Endothelial cell of umbilical vein (primary cell): ENCODE results near the gene XPNPEP1. TPM values are rescaled to one million over a fixed set of nuclear protein-coding genes. Genes with fewer than 3 reads are reported as not detected.

Experiments used
- BruUV-seq: library from RNA; stranded (reverse); fragments of 400-500 nt; replicated peaks from 2 replicates; lab custom pipeline; 2021; lab: Mats Ljungman, UMichigan
- CTCF ChIA-PET: fragments of 300-600, 350-600 bp; sonication (Branson Sonifier 250); formaldehyde crosslinking; loops from one replicate; lab custom pipeline; 2021; ENCODE audit warnings: antibody characterized with exemption, inconsistent platforms; lab: Charles Lee
- POLR2A ChIA-PET: fragments of 300-600, 350-600 bp; sonication (Branson Sonifier 250); formaldehyde crosslinking; loops from one replicate; lab custom pipeline; 2021; ENCODE audit warnings: antibody characterized with exemption, inconsistent platforms; lab: Charles Lee
- DNase-seq: peaks from one replicate; pipeline ENCODE4 v3.0.0-alpha.2; 2011; ENCODE audit warnings: low read depth, low spot score
- FAIRE-seq: peaks from 2 replicates; lab custom pipeline; 2011; peaks lifted over from hg19 to GRCh38; lab: Jason Lieb, UNC
- H2AFZ ChIP-seq: 2 replicates; pipeline ENCODE4 v1.6.0; 2012; ENCODE audit warnings: low read depth, low read length, control low read depth, inconsistent platforms
- H3K27ac ChIP-seq: 2 replicates; pipeline ENCODE4 v1.5.1; 2011; ENCODE audit warnings: low read depth, mild to moderate bottlenecking, control low read depth, low read length, moderate library complexity; ENCODE audit not compliant: insufficient read depth
- H3K27me3 ChIP-seq, 2 experiments: 2 replicates each; pipeline versions ENCODE4 v1.6.0 to v1.6.1; 2011; ENCODE audit warnings: low read length in 2 of 2, mixed read lengths in 1 of 2; ENCODE audit not compliant: control insufficient read depth in 2 of 2, insufficient read depth in 2 of 2
- H3K36me3 ChIP-seq, 2 experiments: 2 replicates in 1 of 2; 3 replicates in 1 of 2; pipeline ENCODE4 v1.5.1; 2011; ENCODE audit warnings: low read length in 2 of 2, mild to moderate bottlenecking in 1 of 2, moderate library complexity in 1 of 2; ENCODE audit not compliant: control insufficient read depth in 2 of 2, insufficient read depth in 2 of 2; ENCODE audit errors: extremely low read depth in 1 of 2
- H3K4me1 ChIP-seq: 3 replicates; pipeline ENCODE4 v1.5.1; 2011; ENCODE audit warnings: mild to moderate bottlenecking, low read length; ENCODE audit not compliant: control insufficient read depth, insufficient read depth; ENCODE audit errors: extremely low read depth
- H3K4me2 ChIP-seq: 2 replicates; pipeline ENCODE4 v1.6.1; 2011; ENCODE audit warnings: low read length, control low read depth, mixed read lengths; ENCODE audit not compliant: insufficient read depth
- H3K4me3 ChIP-seq, 3 experiments: fragments of 200-600 bp in 1 of 3; sonication (generic), shearing (Covaris generic) in 1 of 3; replicated peaks in 1 of 3; 2 replicates each; pipeline ENCODE4 v1.5.1; 2011 to 2016; ENCODE audit warnings: control low read depth in 3 of 3, low read length in 3 of 3, mild to moderate bottlenecking in 2 of 3, inconsistent platforms in 1 of 3, low read depth in 1 of 3, moderate library complexity in 1 of 3; ENCODE audit not compliant: insufficient read depth in 1 of 3
- H3K79me2 ChIP-seq: 2 replicates; pipeline ENCODE4 v1.6.0; 2012; ENCODE audit warnings: low read length, inconsistent platforms; ENCODE audit not compliant: control insufficient read depth, insufficient read depth
- H3K9ac ChIP-seq: replicated peaks from 2 replicates; pipeline ENCODE3; 2011; ENCODE audit warnings: low read length, control low read depth; ENCODE audit not compliant: insufficient read depth; ENCODE audit errors: extremely low read depth
- H3K9me1 ChIP-seq: replicated peaks from 3 replicates; pipeline ENCODE4 v1.6.0; 2011; ENCODE audit warnings: mild to moderate bottlenecking, low read length; ENCODE audit not compliant: control insufficient read depth, insufficient read depth; ENCODE audit errors: extremely low read depth
- H3K9me3 ChIP-seq: replicated peaks from 2 replicates; pipeline ENCODE4 v1.5.1; 2012; ENCODE audit warnings: low read length, inconsistent platforms; ENCODE audit not compliant: control insufficient read depth, insufficient read depth
- H4K20me1 ChIP-seq: replicated peaks from 2 replicates; pipeline ENCODE3; 2011; ENCODE audit warnings: mild to moderate bottlenecking, low read length; ENCODE audit not compliant: control insufficient read depth, insufficient read depth; ENCODE audit errors: extremely low read depth
- FOS ChIP-seq: IDR thresholded peaks from 2 replicates; pipeline ENCODE4 v1.6.1; 2011; ENCODE audit warnings: mild to moderate bottlenecking, low read length, moderate library complexity, borderline replicate concordance; ENCODE audit not compliant: insufficient read depth
- MAX ChIP-seq: IDR thresholded peaks from 2 replicates; pipeline ENCODE4 v1.6.1; 2011; ENCODE audit not compliant: insufficient read depth, insufficient read length
- MYC ChIP-seq: IDR thresholded peaks from one replicate; pipeline ENCODE4 v1.6.1; 2011; ENCODE audit warnings: mild to moderate bottlenecking, low read depth, low read length
- POLR2A ChIP-seq: IDR thresholded peaks from 2 replicates; pipeline ENCODE4 v1.6.1; 2012; ENCODE audit warnings: low read depth, mild to moderate bottlenecking, control low read depth, low read length
- POLR2AphosphoS5 ChIP-seq: IDR thresholded peaks from 2 replicates; pipeline ENCODE4 v1.6.1; 2012; ENCODE audit warnings: low read depth, mild to moderate bottlenecking, control low read depth, low read length, moderate library complexity; ENCODE audit not compliant: insufficient read depth
- dilution Hi-C: fragments of 300-500 bp; cut with MboI; formaldehyde crosslinking; loops from one replicate; pipeline ENCODE4 v1.15.0; 2019; ENCODE audit warnings: low sequenced_read_pairs; ENCODE audit not compliant: extremely low pct_ligation_motif_present
- intact Hi-C: fragments of 100-400 bp; cut with micrococcal nuclease; formaldehyde crosslinking; loops from one replicate; pipeline ENCODE4 v1.10.0; 2022
- polyA plus RNA-seq, 4 experiments: library from polyadenylated mRNA; depleted of rRNA in 3 of 4; stranded (reverse) in 3 of 4; unstranded in 1 of 4; fragments of >200 nt; gene quantifications; 2 replicates each; pipeline versions ENCODE4 v1.2.1 to v1.2.3, GENCODE V29; 2011 to 2012; ENCODE audit warnings: missing spikeins in 1 of 4
- total RNA-seq: library from RNA; stranded (reverse); gene quantifications from 2 replicates; pipeline ENCODE4 v1.2.3, GENCODE V29; 2021
- TF ChIP-seq, protein P1 (sequence below), 2 donors: IDR thresholded peaks; 1 replicate in 1 of 2; 2 replicates in 1 of 2; pipeline ENCODE4 v1.5.1; 2011; ENCODE audit warnings: low read length in 2 of 2, mild to moderate bottlenecking in 2 of 2, moderate library complexity in 2 of 2, control low read depth in 1 of 2, inconsistent platforms in 1 of 2, low read depth in 1 of 2; ENCODE audit not compliant: insufficient read depth in 1 of 2; ENCODE audit errors: extremely low read depth in 1 of 2

The XPNPEP1 gene
- total and polyA plus RNA-seq, 2 donors (not counting 3 experiments of a cell fraction or from before 2014, with no cell fraction given): 81.1 to 245 TPM

DNA sequence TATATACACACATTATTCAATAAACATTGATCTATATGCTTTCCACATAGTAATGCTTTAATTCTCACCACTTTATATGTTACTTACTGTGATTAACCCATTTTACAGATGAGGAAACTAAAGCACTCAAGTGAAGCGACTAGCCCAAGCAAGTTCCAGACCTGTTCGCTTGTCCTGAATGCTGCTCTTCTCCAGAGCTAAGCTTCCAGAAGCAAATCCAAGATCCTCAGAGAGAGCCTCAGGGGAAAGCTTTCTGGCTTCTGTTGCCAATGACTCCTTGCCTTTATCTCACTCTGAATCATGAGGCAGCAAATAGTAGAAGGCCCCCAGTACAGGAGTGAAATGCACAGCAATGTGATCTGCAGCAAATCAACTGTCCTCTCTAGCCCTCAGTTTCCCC lies 32.2 kb downstream of the XPNPEP1 start:
- Histone ChIP-seq H2AFZ (no peak overlapping the region), H3K4me2 (no peak overlapping the region), H4K20me1 (no peaks in the 10 kb centered on the region), H3K27ac (no peak overlapping the region), H3K9me3 (no peaks in the 10 kb centered on the region), H3K27me3 (no peaks in the 10 kb centered on the region), H3K79me2 (no peaks in the 10 kb centered on the region), H3K9me1 (no peaks in the 10 kb centered on the region), H3K4me1 (peaks cover 14% of the 10 kb centered on the region), H3K36me3 (peaks cover 0 to 26% of the 10 kb centered on the region in 2 experiments), H3K9ac (no peak overlapping the region), H3K4me3 (no peak overlapping the region)
- dilution Hi-C loops: loop anchor here (25.0 kb wide), 1 partner anchor 396 kb away; no protein-coding TSS in a partner anchor
- FAIRE-seq (no peak), DNase-seq (no peak)
- intact Hi-C loops: no loop called here
- ChIA-PET CTCF (interaction anchor here (1.2 kb wide), 1 partner anchor 49 kb away, joined by 3 read pairs; no protein-coding TSS in a partner anchor), POLR2A (interaction anchor here (0.6 kb wide), 1 partner anchor 414 kb away, joined by 3 read pairs; no protein-coding TSS in a partner anchor)
- no TSS peak for BruUV-seq
- TF ChIP-seq POLR2A: no peak
- TF ChIP-seq MYC: no peak
- TF ChIP-seq MAX: no peak
- TF ChIP-seq FOS: no peak
- TF ChIP-seq, protein P1, sequence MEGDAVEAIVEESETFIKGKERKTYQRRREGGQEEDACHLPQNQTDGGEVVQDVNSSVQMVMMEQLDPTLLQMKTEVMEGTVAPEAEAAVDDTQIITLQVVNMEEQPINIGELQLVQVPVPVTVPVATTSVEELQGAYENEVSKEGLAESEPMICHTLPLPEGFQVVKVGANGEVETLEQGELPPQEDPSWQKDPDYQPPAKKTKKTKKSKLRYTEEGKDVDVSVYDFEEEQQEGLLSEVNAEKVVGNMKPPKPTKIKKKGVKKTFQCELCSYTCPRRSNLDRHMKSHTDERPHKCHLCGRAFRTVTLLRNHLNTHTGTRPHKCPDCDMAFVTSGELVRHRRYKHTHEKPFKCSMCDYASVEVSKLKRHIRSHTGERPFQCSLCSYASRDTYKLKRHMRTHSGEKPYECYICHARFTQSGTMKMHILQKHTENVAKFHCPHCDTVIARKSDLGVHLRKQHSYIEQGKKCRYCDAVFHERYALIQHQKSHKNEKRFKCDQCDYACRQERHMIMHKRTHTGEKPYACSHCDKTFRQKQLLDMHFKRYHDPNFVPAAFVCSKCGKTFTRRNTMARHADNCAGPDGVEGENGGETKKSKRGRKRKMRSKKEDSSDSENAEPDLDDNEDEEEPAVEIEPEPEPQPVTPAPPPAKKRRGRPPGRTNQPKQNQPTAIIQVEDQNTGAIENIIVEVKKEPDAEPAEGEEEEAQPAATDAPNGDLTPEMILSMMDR (IDR thresholded peaks at IDR 0.05; ENCODE audit: extremely low read depth in 1 of 2, insufficient read depth in 1 of 2, low read depth in 1 of 2, low read length in 2 of 2): no peak
- no peak for TF ChIP-seq POLR2AphosphoS5
